Measurements from ENCODE around the gene SERPIND1.

The SERPIND1 gene

GRCh38 chr22:20811971-20812660 is 38.2 kb downstream of the SERPIND1 start:
- no peak for TF ChIP-seq CTCF (IDR thresholded peaks at IDR 0.05)

DNA sequence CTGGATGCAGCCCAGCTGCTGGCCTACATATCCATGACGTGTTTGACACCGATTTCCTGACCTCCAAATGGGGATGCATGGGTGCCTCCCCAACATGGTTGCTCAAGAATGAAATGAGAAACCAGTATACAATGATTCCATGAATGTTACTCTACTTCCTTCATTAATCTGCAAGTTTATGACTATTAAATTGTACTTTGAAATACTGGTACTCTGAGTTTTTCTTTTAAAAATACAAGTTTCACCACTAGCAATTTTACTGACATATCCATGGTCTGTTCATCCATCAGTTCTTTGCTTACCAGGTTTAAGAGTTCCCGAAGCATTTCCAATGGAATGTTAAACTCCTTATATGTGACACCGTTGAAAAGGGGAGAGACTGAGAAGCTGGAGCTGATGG is 39.1 kb downstream of the SERPIND1 start:
- TF ChIP-seq CTCF (IDR thresholded peaks at IDR 0.05) = no peak

GRCh38 chr22:20814221-20814808 is 40.4 kb downstream of the SERPIND1 start:
- TF ChIP-seq CTCF (IDR thresholded peaks at IDR 0.05) = no peak

DNA sequence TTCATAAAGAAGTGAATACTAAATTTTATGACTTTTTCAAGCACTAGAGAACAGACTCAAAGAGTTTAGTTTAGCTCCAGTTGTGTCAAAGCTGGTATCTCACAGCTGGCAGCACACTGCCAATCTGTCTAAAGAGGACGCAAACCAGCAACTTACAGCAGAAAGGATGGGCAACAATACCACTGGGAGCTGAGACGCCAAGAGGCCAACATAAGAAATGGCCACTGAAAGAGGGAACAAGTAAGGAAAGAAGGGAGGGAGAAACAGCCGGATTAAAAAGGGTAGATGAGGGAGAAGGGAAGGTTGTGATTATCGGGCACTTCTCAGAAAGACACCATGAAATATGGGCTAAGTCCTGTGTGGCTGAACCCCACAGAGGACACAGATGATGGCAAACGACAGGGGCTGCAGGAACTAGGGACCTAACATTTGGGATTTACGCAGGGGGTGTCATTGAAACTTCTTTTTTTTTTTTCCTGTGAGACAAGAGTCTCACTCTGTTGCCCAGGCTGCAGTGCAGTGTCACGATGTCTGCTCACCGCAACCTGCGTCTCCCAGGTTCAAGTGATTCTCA is 41.7 kb downstream of the SERPIND1 start:
- TF ChIP-seq CTCF (IDR thresholded peaks at IDR 0.05) = no peak

DNA sequence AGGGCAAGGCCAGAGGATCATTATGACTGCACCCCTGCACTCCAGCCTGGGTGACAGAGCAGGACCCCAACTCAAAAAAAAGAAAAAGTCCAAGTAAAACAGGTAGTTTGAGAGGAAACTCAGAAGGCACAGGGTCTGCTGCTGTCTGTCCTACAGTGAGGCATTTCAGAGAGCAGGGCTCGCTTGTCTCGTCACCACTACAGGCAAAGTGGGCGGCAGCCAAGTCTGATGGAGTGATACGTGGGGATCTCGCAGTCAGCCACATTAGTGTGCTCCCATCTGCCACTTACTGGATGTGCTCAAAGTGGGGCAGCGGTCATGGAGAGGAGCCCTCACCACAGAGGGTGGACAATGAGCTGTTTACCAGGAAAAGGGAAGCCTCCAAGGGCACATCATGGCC is 42.6 kb downstream of the SERPIND1 start:
- no peak for TF ChIP-seq CTCF (IDR thresholded peaks at IDR 0.05)

DNA sequence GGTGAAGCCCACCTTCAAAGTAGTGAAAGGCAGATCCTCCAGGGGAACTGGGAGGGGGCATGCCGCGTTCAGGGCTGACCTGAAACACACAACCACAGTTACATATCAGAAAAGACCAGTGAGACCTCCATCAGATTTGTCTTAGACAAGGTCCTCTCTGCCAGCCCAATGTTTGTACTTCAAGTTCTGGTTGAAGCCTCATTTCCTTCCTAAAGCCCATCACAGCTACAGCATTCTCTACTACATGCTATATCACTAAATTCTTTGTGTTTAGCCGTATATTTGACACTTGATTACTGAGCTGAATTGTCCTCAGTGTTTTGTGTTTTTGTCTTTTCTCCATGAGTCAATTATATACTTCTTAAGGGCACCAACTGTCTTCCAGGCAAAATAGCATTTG is 44.6 kb downstream of the SERPIND1 start:
- no peak for TF ChIP-seq CTCF (IDR thresholded peaks at IDR 0.05)

DNA sequence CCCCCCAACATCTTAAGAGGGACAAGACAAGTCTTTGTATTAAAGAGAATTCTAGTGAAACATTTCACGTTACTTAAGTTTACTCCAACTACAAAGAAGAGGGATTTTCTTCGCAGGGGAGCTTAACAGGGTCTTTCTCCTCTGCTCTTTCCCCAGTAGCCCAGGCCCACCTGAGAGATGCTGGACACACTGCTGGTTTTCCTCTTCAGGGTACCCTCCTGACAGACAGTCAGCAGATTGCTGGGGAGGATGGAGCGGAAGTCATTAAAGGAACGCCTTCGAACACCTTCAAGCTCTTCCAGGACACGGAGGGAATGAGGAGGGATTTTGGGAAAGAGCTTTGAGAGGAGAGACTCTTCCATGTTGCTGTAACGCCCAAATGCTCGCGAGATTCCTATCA is 45.6 kb downstream of the SERPIND1 start:
- TF ChIP-seq CTCF (IDR thresholded peaks at IDR 0.05) = no peak
